ENCODE data around the gene JAK1. TPM values are rescaled to one million over a fixed set of nuclear protein-coding genes. Genes with fewer than 3 reads are reported as not detected.

The JAK1 gene
- total RNA-seq: 100 to 1,000 TPM; 507 to 626 (median 526) TPM
- total RNA-seq (2013): 508 TPM

GRCh38 chr1:64966158-64966971 is at the start of gene JAK1:
TSS of gene JAK1 (minus strand) at chr1:64966549. CDS start at chr1:64886264, 80,285 bp downstream.
- no peaks in the 10 kb centered on the region for H3K27me3 ChIP-seq (ENCODE audit: control insufficient read depth, insufficient read depth, low read length)
- peak within 1 kb of the TSS; percentile 89 for H3K27ac ChIP-seq (ENCODE audit: low read length)
- under 1% methylated on average over 100 of the region's 100 CpGs for WGBS (ENCODE audit: insufficient coverage)
- H3K9me3 Mint-ChIP-seq: no peaks in the 10 kb centered on the region
- H3K36me3 ChIP-seq (ENCODE audit: control insufficient read depth, insufficient read depth, low read length): no peaks in the 10 kb centered on the region
- no peaks in the 10 kb centered on the region for H3K9me3 ChIP-seq (ENCODE audit: control insufficient read depth, insufficient read depth, low read length)
- H3K4me3 ChIP-seq (ENCODE audit: low read length): peak within 1 kb of the TSS; percentile 76
- ATAC-seq: peak; percentile 78 to 90 (median 78)
- H3K27me3 Mint-ChIP-seq (ENCODE audit: low read depth in 2 of 2): no peaks in the 10 kb centered on the region
- H3K36me3 Mint-ChIP-seq: no peaks in the 10 kb centered on the region
- peak within 1 kb of the TSS in 1 of 2 donors; percentile 94 for H3K27ac Mint-ChIP-seq
- TF ChIP-seq CTCF (IDR thresholded peaks at IDR 0.05): no peak
- peaks cover 50 to 51% of the 10 kb centered on the region in 2 donors for H3K4me1 Mint-ChIP-seq
- H3K4me3 Mint-ChIP-seq: peak within 1 kb of the TSS; percentile 94
- intact Hi-C loops (cut with micrococcal nuclease): loop anchor here (2.0 kb wide), 1 partner anchor 100 kb away; no protein-coding TSS in a partner anchor
- peaks cover 27% of the 10 kb centered on the region for H3K4me1 ChIP-seq (ENCODE audit: control insufficient read depth, insufficient read depth, low read length)
- peak; percentile 89 to 96 for DNase-seq

GRCh38 chr1:65014321-65014720 is 48.0 kb upstream of the JAK1 start:
- H3K27me3 Mint-ChIP-seq (ENCODE audit: low read depth in 2 of 2): no peaks in the 10 kb centered on the region
- H3K4me1 ChIP-seq (ENCODE audit: control insufficient read depth, insufficient read depth, low read length): peaks cover 26% of the 10 kb centered on the region
- no peak for TF ChIP-seq CTCF (IDR thresholded peaks at IDR 0.05)
- H3K36me3 Mint-ChIP-seq: no peaks in the 10 kb centered on the region
- H3K4me3 Mint-ChIP-seq: no peak overlapping the region
- no peak overlapping the region for H3K27ac ChIP-seq (ENCODE audit: low read length)
- H3K36me3 ChIP-seq (ENCODE audit: control insufficient read depth, insufficient read depth, low read length): no peaks in the 10 kb centered on the region
- H3K27ac Mint-ChIP-seq: no peak overlapping the region
- H3K9me3 Mint-ChIP-seq: peaks cover 0 to 2% of the 10 kb centered on the region in 2 donors
- ATAC-seq (no peak), DNase-seq (no peak)
- intact Hi-C loops (cut with micrococcal nuclease): no loop called here
- H3K4me1 Mint-ChIP-seq: peaks cover 34 to 36% of the 10 kb centered on the region in 2 donors
- H3K27me3 ChIP-seq (ENCODE audit: control insufficient read depth, insufficient read depth, low read length): no peaks in the 10 kb centered on the region
- H3K4me3 ChIP-seq (ENCODE audit: low read length): no peak overlapping the region
- H3K9me3 ChIP-seq (ENCODE audit: control insufficient read depth, insufficient read depth, low read length): peaks cover 3% of the 10 kb centered on the region

GRCh38 chr1:65011983-65012382 is 45.6 kb upstream of the JAK1 start:
- Histone ChIP-seq H3K4me3 (ENCODE audit: low read length) (no peak overlapping the region), H3K36me3 (ENCODE audit: control insufficient read depth, insufficient read depth, low read length) (no peaks in the 10 kb centered on the region), H3K27ac (ENCODE audit: low read length) (peak overlapping the region; percentile 29), H3K4me1 (ENCODE audit: control insufficient read depth, insufficient read depth, low read length) (peaks cover 33% of the 10 kb centered on the region), H3K27me3 (ENCODE audit: control insufficient read depth, insufficient read depth, low read length) (no peaks in the 10 kb centered on the region), H3K9me3 (ENCODE audit: control insufficient read depth, insufficient read depth, low read length) (peaks cover 3% of the 10 kb centered on the region)
- Mint-ChIP-seq H3K27me3 (ENCODE audit: low read depth in 2 of 2) (no peaks in the 10 kb centered on the region), H3K36me3 (no peaks in the 10 kb centered on the region), H3K9me3 (peaks cover 0 to 2% of the 10 kb centered on the region in 2 donors), H3K4me3 (peak overlapping the region; percentile 17), H3K27ac (peak overlapping the region; percentile 84 to 87), H3K4me1 (peaks cover 47 to 51% of the 10 kb centered on the region in 2 donors)
- TF ChIP-seq CTCF (IDR thresholded peaks at IDR 0.05): no peak
- DNase-seq (peak; percentile 17 to 30), ATAC-seq (peak; percentile 73 to 92 (median 76))
- intact Hi-C loops (cut with micrococcal nuclease): no loop called here
- WGBS (ENCODE audit: insufficient coverage): 64% methylated on average over 2 of the region's 2 CpGs
